Liver (tissue), 9 donors: ENCODE results near the gene COL4A1. TPM values are rescaled to one million over a fixed set of nuclear protein-coding genes. Genes with fewer than 3 reads are reported as not detected.

ENCODE experiments used
- DNase-seq: peaks from one replicate; pipeline ENCODE4 v3.0.0-alpha.2; 2017; ENCODE audit warnings: low spot score
- H3K27ac ChIP-seq, 2 donors: one replicate each; pipeline ENCODE4 v1.7.0; 2013; ENCODE audit warnings: inconsistent platforms in 2 of 2, low read length in 2 of 2, control low read depth in 1 of 2, low read depth in 1 of 2, mild to moderate bottlenecking in 1 of 2
- H3K27me3 ChIP-seq, 4 donors: one replicate each; pipeline versions ENCODE4 v1.6.1 to v1.7.0; 2013; ENCODE audit warnings: low read length in 3 of 4, inconsistent platforms in 1 of 4, mild to moderate bottlenecking in 1 of 4, moderate library complexity in 1 of 4; ENCODE audit not compliant: control insufficient read depth in 4 of 4, insufficient read depth in 4 of 4
- H3K36me3 ChIP-seq, 4 donors: one replicate each; pipeline versions ENCODE4 v1.6.1 to v1.7.0; 2013; ENCODE audit warnings: low read length in 3 of 4, mild to moderate bottlenecking in 3 of 4, low read depth in 1 of 4, moderate library complexity in 1 of 4; ENCODE audit not compliant: control insufficient read depth in 4 of 4, insufficient read depth in 3 of 4
- H3K4me1 ChIP-seq, 4 donors: one replicate each; pipeline versions ENCODE4 v1.6.1 to v1.7.0; 2013; ENCODE audit warnings: low read length in 3 of 4, mild to moderate bottlenecking in 3 of 4, moderate library complexity in 1 of 4; ENCODE audit not compliant: control insufficient read depth in 4 of 4, insufficient read depth in 4 of 4
- H3K4me3 ChIP-seq, 3 donors: one replicate each; pipeline versions ENCODE4 v1.6.1 to v1.7.0; 2013; ENCODE audit warnings: low read length in 3 of 3, control low read depth in 1 of 3, low read depth in 1 of 3, mild to moderate bottlenecking in 1 of 3
- H3K9ac ChIP-seq, 2 donors: one replicate each; pipeline ENCODE4 v1.7.0; 2013; ENCODE audit warnings: low read length in 2 of 2, mild to moderate bottlenecking in 2 of 2, moderate library complexity in 2 of 2, control low read depth in 1 of 2, low read depth in 1 of 2
- H3K9me3 ChIP-seq, 4 donors: one replicate each; pipeline versions ENCODE4 v1.6.1 to v1.7.0; 2013; ENCODE audit warnings: low read length in 3 of 4; ENCODE audit not compliant: control insufficient read depth in 4 of 4
- CTCF ChIP-seq: fragments of 150-350 bp; IDR thresholded peaks from 2 replicates; pipeline ENCODE4 v1.5.1; 2017; ENCODE audit warnings: improper control_type of control experiment, low read depth, low read length; ENCODE audit not compliant: missing input control
- EGR1 ChIP-seq, 2 donors: IDR thresholded peaks; 2 replicates each; pipeline ENCODE4 v1.6.1; 2016 to 2018; ENCODE audit warnings: antibody characterized with exemption in 2 of 2, low read depth in 2 of 2
- FOXA1 ChIP-seq: IDR thresholded peaks from 2 replicates; pipeline ENCODE4 v1.6.1; 2016; ENCODE audit warnings: antibody characterized with exemption
- FOXA2 ChIP-seq: IDR thresholded peaks from 2 replicates; pipeline ENCODE4 v1.6.1; 2016; ENCODE audit warnings: antibody characterized with exemption
- GABPA ChIP-seq, 2 donors: IDR thresholded peaks in 1 of 2; conservative IDR thresholded peaks in 1 of 2; 2 replicates each; pipeline ENCODE4 v1.6.1; 2016; ENCODE audit warnings: antibody characterized with exemption in 2 of 2, mild to moderate bottlenecking in 1 of 2, moderate library complexity in 1 of 2
- HNF4A ChIP-seq, 2 donors: conservative IDR thresholded peaks; 2 replicates each; pipeline ENCODE4 v1.6.1; 2016; ENCODE audit warnings: antibody characterized with exemption in 2 of 2, mild to moderate bottlenecking in 2 of 2
- HNF4G ChIP-seq: IDR thresholded peaks from 2 replicates; pipeline ENCODE4 v1.6.1; 2016; ENCODE audit warnings: antibody characterized with exemption
- JUND ChIP-seq, 2 donors: IDR thresholded peaks; 2 replicates each; pipeline ENCODE4 v1.6.1; 2016; ENCODE audit warnings: antibody characterized with exemption in 2 of 2
- NR2F2 ChIP-seq: IDR thresholded peaks from 2 replicates; pipeline ENCODE4 v1.6.1; 2016; ENCODE audit warnings: antibody characterized with exemption
- RAD21 ChIP-seq, 2 donors: IDR thresholded peaks; 2 replicates each; pipeline ENCODE4 v1.6.1; 2016; ENCODE audit warnings: antibody characterized with exemption in 2 of 2, mild to moderate bottlenecking in 2 of 2
- RXRA ChIP-seq, 2 donors: IDR thresholded peaks; 2 replicates each; pipeline ENCODE4 v1.6.1; 2017 to 2018; ENCODE audit warnings: antibody characterized with exemption in 2 of 2, mild to moderate bottlenecking in 1 of 2
- SP1 ChIP-seq: IDR thresholded peaks from 2 replicates; pipeline ENCODE4 v1.6.1; 2018; ENCODE audit warnings: antibody characterized with exemption, mild to moderate bottlenecking
- TAF1 ChIP-seq: conservative IDR thresholded peaks from 2 replicates; pipeline ENCODE4 v1.6.1; 2016; ENCODE audit warnings: antibody characterized with exemption, mild to moderate bottlenecking
- YY1 ChIP-seq: IDR thresholded peaks from 2 replicates; pipeline ENCODE4 v1.6.1; 2016; ENCODE audit warnings: antibody characterized with exemption, mild to moderate bottlenecking
- WGBS: extraction: QIAGEN DNeasy Blood & Tissue Kit; methylation state at CpG from one replicate; pipeline ENCODE4 v1.1.7; 2013; 5-methylcytosine and 5-hydroxymethylcytosine counted together
- polyA plus RNA-seq, 2 donors: library from polyadenylated mRNA; stranded (reverse) in 1 of 2; unstranded in 1 of 2; fragments of 200-250 nt in 1 of 2; fragments of >200 nt in 1 of 2; fragmentation: Nextera tagmentation in 1 of 2; extraction: Ambion mirVana in 1 of 2; gene quantifications; one replicate each; pipeline versions ENCODE4 v1.2.1 to v1.2.3, GENCODE V29; 2013 to 2015
- total RNA-seq, 2 donors: library from RNA; depleted of rRNA; stranded (reverse); fragments of >200 nt; gene quantifications; one replicate each; pipeline ENCODE4 v1.2.3, GENCODE V29; 2014
- TF ChIP-seq, protein P1 (sequence below): IDR thresholded peaks from 2 replicates; pipeline ENCODE4 v1.6.1; 2016; ENCODE audit warnings: antibody characterized with exemption, mild to moderate bottlenecking
- TF ChIP-seq, protein P2 (sequence below): IDR thresholded peaks from 2 replicates; pipeline ENCODE4 v1.6.1; 2016; ENCODE audit warnings: antibody characterized with exemption
- TF ChIP-seq, protein P3 (sequence below): IDR thresholded peaks from 2 replicates; pipeline ENCODE4 v1.6.1; 2016; ENCODE audit warnings: antibody characterized with exemption
- TF ChIP-seq, protein P4 (sequence below): IDR thresholded peaks from 2 replicates; pipeline ENCODE4 v1.6.1; 2016; ENCODE audit warnings: antibody characterized with exemption
- donor health status: healthy.
- donor health status: healthy.
- donor health status: healthy.
- donor health status: healthy.
- donor health status: healthy.

Gene COL4A1
- total and polyA plus RNA-seq, 4 donors = 5.0 to 68.5 (median 37.9) TPM

DNA sequence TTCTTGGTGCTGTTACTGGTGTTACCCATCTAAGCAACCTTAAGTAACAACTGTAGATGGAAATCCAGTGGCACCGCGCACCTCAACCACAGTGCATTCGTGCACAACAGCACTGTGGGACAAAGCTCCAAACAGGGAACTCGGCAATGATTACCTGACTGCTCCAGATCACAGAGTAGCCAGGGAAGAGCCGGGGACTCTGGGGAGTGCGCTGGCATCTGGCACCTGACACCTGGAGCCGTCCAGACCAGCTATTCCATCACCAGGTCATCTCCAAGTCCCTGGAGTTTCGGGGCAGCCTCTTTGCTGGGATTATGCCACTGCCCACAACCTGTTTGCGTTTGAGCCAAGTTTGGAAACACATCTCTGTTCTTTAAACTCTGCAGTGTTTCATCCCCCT lies 62.0 kb downstream of the COL4A1 start:
- Histone ChIP-seq H3K9ac (no peak overlapping the region), H3K27ac (no peak overlapping the region), H3K4me1 (no peaks in the 10 kb centered on the region), H3K36me3 (no peaks in the 10 kb centered on the region), H3K27me3 (no peaks in the 10 kb centered on the region), H3K4me3 (no peak overlapping the region), H3K9me3 (no peaks in the 10 kb centered on the region)
- TF ChIP-seq FOXA1 = no peak
- TF ChIP-seq GABPA (IDR thresholded peaks at IDR 0.05 in 1 of 2, conservative IDR thresholded peaks at IDR 0.05 in 1 of 2) = no peak
- DNase-seq = no peak
- WGBS = 77% methylated on average over 9 of the region's 9 CpGs

GRCh38 chr13:110244071-110244830 lies 62.7 kb downstream of the COL4A1 start:
- no peak for DNase-seq
- WGBS = 47% methylated on average over 7 of the region's 7 CpGs
- Histone ChIP-seq H3K4me3 (no peak overlapping the region), H3K36me3 (no peaks in the 10 kb centered on the region), H3K9me3 (no peaks in the 10 kb centered on the region), H3K27ac (no peak overlapping the region), H3K9ac (no peak overlapping the region), H3K4me1 (no peaks in the 10 kb centered on the region), H3K27me3 (no peaks in the 10 kb centered on the region)
- no peak for TF ChIP-seq HNF4G
- no peak for TF ChIP-seq FOXA1
- TF ChIP-seq, protein P1, sequence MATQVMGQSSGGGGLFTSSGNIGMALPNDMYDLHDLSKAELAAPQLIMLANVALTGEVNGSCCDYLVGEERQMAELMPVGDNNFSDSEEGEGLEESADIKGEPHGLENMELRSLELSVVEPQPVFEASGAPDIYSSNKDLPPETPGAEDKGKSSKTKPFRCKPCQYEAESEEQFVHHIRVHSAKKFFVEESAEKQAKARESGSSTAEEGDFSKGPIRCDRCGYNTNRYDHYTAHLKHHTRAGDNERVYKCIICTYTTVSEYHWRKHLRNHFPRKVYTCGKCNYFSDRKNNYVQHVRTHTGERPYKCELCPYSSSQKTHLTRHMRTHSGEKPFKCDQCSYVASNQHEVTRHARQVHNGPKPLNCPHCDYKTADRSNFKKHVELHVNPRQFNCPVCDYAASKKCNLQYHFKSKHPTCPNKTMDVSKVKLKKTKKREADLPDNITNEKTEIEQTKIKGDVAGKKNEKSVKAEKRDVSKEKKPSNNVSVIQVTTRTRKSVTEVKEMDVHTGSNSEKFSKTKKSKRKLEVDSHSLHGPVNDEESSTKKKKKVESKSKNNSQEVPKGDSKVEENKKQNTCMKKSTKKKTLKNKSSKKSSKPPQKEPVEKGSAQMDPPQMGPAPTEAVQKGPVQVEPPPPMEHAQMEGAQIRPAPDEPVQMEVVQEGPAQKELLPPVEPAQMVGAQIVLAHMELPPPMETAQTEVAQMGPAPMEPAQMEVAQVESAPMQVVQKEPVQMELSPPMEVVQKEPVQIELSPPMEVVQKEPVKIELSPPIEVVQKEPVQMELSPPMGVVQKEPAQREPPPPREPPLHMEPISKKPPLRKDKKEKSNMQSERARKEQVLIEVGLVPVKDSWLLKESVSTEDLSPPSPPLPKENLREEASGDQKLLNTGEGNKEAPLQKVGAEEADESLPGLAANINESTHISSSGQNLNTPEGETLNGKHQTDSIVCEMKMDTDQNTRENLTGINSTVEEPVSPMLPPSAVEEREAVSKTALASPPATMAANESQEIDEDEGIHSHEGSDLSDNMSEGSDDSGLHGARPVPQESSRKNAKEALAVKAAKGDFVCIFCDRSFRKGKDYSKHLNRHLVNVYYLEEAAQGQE = no peak
- TF ChIP-seq SP1 = no peak
- no peak for TF ChIP-seq YY1
- TF ChIP-seq HNF4A (conservative IDR thresholded peaks at IDR 0.05) = no peak
- no peak for TF ChIP-seq GABPA (IDR thresholded peaks at IDR 0.05 in 1 of 2, conservative IDR thresholded peaks at IDR 0.05 in 1 of 2)
- TF ChIP-seq, protein P2, sequence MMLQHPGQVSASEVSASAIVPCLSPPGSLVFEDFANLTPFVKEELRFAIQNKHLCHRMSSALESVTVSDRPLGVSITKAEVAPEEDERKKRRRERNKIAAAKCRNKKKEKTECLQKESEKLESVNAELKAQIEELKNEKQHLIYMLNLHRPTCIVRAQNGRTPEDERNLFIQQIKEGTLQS = no peak
- TF ChIP-seq FOXA2 = no peak
- TF ChIP-seq, protein P3, sequence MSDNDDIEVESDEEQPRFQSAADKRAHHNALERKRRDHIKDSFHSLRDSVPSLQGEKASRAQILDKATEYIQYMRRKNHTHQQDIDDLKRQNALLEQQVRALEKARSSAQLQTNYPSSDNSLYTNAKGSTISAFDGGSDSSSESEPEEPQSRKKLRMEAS = no peak
- no peak for TF ChIP-seq JUND (IDR thresholded peaks at IDR 0.05)
- no peak for TF ChIP-seq TAF1
- TF ChIP-seq NR2F2 = no peak
- TF ChIP-seq CTCF = no peak
- TF ChIP-seq EGR1 (IDR thresholded peaks at IDR 0.05; ENCODE audit: low read depth in 2 of 2) = no peak
- TF ChIP-seq RXRA (IDR thresholded peaks at IDR 0.05) = no peak
- TF ChIP-seq RAD21 (IDR thresholded peaks at IDR 0.05) = no peak
- TF ChIP-seq, protein P4, sequence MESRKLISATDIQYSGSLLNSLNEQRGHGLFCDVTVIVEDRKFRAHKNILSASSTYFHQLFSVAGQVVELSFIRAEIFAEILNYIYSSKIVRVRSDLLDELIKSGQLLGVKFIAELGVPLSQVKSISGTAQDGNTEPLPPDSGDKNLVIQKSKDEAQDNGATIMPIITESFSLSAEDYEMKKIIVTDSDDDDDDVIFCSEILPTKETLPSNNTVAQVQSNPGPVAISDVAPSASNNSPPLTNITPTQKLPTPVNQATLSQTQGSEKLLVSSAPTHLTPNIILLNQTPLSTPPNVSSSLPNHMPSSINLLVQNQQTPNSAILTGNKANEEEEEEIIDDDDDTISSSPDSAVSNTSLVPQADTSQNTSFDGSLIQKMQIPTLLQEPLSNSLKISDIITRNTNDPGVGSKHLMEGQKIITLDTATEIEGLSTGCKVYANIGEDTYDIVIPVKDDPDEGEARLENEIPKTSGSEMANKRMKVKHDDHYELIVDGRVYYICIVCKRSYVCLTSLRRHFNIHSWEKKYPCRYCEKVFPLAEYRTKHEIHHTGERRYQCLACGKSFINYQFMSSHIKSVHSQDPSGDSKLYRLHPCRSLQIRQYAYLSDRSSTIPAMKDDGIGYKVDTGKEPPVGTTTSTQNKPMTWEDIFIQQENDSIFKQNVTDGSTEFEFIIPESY = no peak
